Hypothalamus (tissue), 51 donors: ENCODE results near the gene SNRK.

Source experiments
- DNase-seq, 51 donors: peaks; one replicate each; lab custom pipeline; 2025; lab: John Stamatoyannopoulos, UW

SNRK gene

GRCh38 chr3:43268636-43269035 lies 17.7 kb upstream of the SNRK start:
- DNase-seq = no peak

GRCh38 chr3:43270078-43270477 lies 16.3 kb upstream of the SNRK start:
- DNase-seq = no peak

DNA sequence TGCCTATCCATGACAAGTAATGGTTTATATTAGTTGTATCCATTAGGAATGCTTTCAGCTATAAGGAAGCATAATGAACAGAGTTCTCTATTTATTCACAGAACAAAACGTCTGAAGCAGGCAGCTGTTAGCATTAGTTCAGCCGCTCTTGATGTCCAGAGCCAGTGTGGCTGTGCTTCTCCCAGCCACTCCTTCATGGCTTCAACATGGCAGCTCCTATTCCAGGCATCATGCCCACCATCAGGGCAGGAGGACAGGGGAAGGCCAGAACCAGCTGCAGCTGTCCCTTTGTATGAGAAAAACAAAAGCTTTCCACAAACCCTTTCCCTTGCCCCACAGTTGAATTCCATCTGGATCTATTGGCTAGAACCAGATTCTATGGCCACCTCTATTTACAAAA lies 12.9 kb upstream of the SNRK start:
- DNase-seq = peak in 6 of 51 donors; percentile 1 to 22 (median 6)

DNA sequence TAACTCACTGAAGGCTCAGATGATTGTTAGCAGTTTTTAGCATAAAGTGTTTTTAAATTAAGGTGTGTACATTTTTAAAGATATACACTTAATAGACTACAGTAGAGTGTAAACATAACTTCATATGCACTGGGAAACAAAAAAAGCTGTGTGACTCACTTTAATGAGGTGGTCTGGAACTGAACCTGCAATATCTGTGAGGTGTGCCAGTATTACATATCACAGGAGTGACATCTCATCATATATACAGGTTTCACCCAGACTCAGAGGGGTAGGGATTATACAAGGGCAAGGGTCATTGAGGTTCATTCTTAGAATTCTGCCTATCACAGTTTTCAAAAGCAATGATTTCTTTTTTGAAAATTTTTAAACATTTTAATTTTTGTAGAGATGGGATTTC lies 7.3 kb upstream of the SNRK start:
- DNase-seq = no peak

DNA sequence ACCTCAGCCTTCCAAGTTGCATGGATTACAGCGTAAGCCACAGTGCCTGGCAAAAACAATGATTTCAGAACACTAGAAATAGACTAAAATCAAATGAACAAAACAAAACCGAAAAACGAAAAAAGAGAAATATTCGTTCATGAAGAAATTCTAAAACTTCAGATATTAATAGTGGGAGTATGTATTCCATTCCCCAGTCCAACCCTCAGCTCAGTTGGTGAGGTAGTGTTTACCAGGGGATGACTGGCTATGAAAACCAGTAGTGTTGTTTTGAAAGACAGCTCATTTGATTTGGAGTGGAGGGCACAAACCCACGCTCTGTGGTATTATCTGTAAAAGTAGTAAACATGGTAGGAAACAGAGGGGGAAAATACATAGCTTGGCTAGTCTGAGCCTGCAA lies 6.8 kb upstream of the SNRK start:
- DNase-seq = no peak

GRCh38 chr3:43281020-43281419 lies 5.3 kb upstream of the SNRK start:
- DNase-seq = no peak

- no peak for DNase-seq
These were observed 2.2 kb upstream of the SNRK start for GRCh38 chr3:43284171-43284570.

DNA sequence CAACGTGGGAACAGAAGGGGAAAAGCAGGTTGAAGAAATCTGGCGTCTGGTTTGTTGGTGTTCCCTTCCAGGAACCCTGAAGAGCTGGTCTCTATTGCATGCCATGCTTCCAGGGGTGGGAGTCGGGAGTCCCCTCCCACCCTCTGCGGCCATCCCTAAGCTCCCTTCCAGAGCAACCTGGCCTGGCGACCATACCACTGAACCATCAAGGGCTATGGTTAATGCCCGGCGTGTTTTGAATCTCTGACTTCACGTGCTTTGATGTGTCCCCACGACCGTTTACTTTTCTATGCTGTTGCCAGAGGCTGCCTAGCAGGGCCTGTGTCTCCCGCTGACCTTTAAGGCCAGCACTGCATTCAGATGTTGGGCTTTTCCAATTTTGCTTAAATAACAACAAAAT lies 696 bp upstream of the SNRK start:
- DNase-seq = no peak

DNA sequence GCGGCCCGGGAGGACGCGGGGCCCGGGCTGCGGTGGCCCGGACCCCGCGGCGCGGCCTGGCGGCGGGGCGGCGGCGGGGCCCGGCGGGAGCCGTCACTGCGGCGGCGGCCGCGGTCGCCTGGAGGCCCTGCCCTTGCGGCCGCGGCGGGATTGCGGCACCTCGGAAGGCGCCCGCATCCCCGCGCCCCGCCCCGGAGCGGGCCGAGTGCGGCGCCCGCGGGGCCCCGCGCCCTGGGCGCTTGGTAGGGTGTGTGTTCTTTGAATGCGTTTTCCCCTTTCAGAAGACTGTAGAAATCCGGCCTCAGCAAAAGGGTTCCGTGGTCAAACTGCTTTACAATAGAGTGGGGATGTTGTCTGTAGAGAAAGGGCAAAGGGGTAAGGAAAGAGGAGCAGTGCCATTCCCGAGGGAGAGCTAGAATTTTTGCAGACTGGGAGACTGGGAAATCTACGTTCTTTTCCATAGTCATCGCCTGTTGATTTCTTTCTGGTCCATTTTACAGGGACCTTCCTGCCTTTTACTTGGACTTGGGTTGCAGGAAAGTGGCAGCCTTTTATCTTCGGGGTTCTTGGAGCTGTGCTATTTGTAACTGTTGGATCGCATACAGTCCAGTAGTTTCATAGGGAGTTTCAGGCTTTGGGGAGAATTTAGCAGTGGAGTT lies 630 bp downstream of the SNRK start:
- DNase-seq = peak in 7 of 51 donors; percentile 8 to 46 (median 27)

- no peak for DNase-seq
These were observed 1.1 kb downstream of the SNRK start for GRCh38 chr3:43287500-43287873.

GRCh38 chr3:43288366-43288765 lies 2.0 kb downstream of the SNRK start:
- no peak for DNase-seq

DNA sequence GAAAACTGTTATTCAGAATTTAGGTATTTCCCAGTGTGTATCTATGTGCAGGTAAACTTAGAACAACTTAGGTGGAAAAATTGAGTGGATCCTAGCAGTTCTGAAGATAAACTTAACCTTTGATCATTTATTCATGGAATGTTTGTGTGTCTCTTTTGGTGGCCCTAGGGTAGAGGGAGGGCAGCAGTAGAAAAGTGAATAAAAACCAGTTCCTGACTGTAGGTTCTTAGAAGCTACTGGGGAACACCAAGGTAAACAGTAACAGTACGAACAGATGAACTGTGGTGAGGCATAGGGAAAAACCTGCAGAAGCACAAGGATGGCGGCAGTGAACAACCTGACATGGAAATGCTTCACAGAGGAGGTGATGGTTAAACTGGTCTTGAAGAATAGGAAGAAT lies 2.5 kb downstream of the SNRK start:
- no peak for DNase-seq

DNA sequence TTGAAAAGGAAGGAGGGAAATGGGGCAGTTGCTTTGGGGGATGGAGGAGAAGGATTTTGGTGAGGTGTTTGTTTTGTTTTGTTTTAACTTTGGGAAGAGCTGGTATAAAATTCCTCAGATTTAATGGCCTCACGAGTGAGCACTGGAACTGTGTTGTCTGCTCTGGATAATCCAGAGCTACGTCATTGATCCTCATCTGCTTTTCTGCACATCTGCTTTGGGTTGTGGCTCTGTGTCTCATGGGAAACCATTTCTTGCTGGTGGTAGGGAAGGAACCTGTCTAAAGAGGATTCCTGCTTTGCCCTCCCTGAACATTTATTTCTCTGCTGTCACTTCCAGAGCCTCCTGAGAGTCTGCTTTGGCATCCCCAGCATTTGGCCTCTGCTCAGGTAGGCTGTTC lies 3.1 kb downstream of the SNRK start:
- DNase-seq = no peak

GRCh38 chr3:43289841-43290470 lies 3.6 kb downstream of the SNRK start:
- DNase-seq = no peak

DNA sequence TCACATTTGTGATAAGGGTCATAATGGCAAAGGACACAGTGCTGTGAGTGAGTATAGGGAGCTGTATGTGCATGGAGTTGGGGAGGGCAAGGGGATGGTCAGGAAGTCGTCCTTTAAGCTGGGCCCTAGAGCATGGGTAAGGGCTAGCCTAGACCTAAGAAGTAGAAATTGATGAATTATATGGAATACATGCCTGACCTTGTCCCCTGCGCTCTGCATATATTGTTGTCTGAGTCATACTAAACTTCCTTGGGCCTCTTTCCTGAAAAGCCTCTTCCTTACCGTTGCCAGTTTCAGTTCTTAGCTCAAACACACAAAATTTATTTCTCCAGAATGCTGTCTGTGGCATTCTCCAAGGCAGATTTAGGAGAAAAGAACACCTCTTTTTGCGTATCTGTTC lies 4.6 kb downstream of the SNRK start:
- no peak for DNase-seq

DNA sequence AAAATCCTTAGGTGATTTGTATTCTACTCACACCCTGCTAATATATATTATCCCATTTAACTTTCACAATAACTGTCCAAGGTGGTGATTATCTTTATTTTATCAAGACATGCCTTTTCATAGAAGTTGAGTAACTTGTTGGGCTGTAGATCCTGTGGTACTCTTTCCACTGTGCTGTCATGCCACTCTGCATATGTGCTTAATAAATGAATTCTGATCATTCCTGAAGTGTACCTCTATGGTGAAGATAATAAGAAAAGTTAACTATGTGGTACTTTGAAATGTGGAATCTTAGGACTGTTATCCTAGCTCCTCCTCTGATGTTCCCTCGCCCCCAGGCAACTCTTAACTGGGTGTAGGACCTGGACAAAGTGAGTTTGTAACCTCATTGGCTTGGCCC lies 5.2 kb downstream of the SNRK start:
- DNase-seq = no peak

GRCh38 chr3:43294975-43295374 lies 8.6 kb downstream of the SNRK start:
- no peak for DNase-seq

DNA sequence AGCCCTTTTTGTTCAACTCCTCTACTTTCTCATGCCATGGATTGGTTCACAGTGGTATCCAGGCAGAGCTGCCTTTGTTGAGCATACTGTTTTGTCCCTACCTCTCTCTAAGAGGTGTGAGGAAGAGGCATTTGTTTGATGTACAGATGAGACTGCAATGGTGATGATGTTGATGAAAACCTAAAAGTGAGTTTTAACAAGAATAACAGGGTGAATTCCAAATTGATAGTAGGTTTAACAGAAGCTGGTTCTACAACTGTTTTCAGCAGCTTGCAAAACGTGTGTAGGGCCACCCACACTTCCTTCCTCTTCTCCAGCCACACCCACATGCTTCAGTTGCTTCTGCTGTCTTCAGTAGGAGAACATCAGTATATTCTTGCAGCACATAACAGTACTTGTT lies 10.2 kb downstream of the SNRK start:
- peak in 1 of 51 donors; percentile 3 for DNase-seq

DNA sequence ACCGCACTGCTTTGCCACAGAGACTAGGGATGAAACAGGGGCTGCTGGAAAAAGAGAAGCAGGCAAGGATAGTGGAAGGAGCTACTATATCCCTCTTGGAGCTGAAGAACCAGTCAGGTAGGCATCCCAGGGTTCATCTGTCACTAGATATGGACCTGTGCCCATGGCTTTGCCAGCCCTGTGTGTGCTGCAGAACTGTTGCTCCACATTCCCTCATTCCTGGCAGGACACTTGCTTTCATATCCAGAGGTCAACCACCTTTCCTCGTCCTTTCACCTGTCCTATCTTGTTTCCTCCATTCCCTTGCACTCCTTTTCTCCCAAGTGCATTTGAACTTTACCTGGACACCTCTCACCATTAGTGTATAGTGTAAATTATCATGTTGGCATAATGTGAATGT lies 12.0 kb downstream of the SNRK start:
- DNase-seq = no peak

- DNase-seq = no peak
These were observed 12.4 kb downstream of the SNRK start for GRCh38 chr3:43298761-43299160.

- no peak for DNase-seq
These were observed 16.0 kb downstream of the SNRK start for GRCh38 chr3:43302116-43302880.

DNA sequence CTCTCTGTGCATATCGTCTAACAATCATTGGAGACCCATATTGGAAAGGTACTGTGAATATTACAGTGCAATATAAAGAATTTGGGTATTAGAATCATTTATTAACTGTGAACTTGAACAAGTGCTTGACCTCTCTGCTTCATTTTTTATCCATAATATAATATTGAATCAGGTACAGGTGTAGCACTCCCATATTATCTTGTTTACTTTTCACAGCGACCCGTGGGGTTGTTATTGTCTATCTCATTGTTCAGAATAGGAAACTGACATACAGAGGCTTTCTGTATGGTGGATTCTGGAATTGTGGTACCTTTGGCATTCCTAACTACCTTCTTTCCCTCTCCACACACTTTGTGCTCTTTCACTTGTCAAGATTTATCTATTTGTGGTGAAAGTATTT lies 17.8 kb downstream of the SNRK start:
- no peak for DNase-seq
